NCI-H1092 (cell line): ENCODE results near the gene RPL19.

Source experiments
- DNase-seq: peaks from one replicate; lab custom pipeline; 2025; lab: John Stamatoyannopoulos, UW

Gene RPL19

GRCh38 chr17:39197380-39198185 is 2.5 kb upstream of the RPL19 start, which contains the start of gene CACNB1:
Gene CACNB1, minus strand, starts transcription at chr17:39197669. Its CDS starts 174 bp downstream, at chr17:39197495.
- peak; percentile 56 for DNase-seq

DNA sequence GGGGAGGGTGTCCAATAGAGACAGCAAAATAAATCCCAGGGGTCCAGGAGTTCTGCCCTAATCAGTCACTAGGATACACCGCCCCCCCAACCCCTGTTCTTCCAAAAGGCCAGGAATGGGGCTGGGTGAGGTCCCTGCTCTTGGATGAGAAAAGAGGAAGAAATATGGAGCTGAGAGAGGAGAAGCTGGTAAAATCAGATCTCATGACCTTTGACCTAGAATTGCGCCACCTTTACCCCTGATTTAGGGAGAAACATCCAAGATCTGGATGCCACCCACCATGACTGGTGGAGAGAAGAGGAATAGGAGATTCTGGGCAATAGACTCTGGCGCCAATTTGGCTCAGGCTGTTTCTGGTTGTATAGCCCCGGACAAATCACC is 1.9 kb upstream of the RPL19 start:
- no peak for DNase-seq

GRCh38 chr17:39199820-39200069 is 338 bp upstream of the RPL19 start:
- DNase-seq = peak; percentile 91

DNA sequence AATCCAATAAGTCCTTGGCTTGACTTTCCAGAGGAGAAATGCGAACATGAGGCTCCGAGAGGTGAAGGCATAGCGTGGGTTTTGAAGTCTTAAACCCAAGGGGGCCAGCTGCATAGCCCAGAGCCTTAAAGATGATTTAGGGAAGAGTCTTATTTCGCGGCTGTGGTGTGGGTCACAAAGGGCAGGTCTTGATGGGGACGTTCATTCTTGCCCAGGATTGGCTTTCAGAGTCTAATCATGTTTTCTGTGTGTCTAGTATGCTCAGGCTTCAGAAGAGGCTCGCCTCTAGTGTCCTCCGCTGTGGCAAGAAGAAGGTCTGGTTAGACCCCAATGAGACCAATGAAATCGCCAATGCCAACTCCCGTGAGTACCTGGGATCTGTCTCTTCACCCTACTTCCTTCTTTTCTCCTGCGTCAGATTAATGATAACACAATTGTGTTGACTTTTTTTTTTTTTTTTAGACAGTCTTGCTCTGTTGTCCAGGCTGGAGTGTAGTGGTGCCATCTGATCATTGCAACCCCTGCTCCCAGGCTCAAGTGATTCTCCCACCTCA is 951 bp downstream of the RPL19 start:
- DNase-seq = no peak

GRCh38 chr17:39204245-39204644 is 4.2 kb downstream of the RPL19 start:
- no peak for DNase-seq

DNA sequence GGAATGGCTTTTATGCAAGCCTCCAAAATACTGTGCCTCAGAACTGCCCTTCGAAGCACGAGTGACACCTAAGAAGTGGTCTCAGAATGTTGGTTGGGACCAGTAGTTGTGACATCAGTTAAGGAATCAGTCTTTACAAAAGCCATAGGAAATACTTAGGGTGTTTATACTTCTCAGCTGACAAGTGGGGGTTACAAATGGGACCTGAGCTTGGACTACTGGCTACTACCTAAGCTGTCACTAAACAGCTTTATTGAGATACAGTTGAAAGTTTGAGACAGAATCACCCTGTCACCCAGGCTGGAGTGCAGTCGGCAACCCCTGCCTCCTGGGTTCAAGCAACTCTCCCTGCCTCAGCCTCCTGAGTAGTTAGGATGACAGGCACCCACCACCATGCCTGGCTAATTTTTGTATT is 5.0 kb downstream of the RPL19 start:
- no peak for DNase-seq

DNA sequence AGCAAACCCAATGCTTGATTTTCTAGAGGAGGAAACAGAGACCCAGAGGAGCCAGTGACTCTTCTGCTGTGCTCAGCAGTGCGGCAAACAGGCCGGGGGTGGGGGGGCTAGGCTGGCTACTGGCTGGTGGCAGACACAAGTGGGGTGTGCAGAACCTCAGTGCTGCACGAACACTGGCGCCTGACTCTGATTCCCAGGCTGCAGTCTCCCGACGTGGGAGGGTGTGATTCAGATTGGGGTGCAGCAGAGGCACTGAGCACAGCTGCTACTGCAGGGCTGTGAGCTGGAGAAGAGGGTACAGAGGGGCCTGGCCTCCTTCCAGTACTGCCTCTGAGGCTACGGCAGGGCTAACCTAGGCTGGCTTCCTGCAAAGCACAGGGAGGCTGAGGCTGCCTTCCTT is 8.1 kb downstream of the RPL19 start:
- no peak for DNase-seq

DNA sequence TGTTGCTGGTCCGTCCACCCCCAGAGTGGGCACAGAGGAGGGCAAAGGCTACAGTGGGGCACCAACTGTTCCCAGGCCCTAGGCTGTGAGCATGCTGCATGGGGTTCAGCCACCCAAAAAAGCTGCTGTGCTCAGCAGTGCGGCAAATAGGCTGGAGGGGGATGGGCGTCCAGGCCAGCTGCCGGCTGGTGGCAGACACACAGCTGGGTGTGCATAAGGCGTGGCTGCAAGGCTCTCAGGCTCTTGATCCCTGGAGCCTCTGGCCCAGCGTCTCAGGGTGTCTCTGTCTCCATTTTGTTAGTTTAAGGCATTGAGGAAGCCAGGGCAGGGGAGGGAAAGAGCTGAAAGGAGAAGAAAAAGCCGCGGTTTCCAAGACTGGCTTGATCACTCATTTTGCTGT is 8.8 kb downstream of the RPL19 start:
- DNase-seq = no peak

GRCh38 chr17:39209317-39210092 is 9.4 kb downstream of the RPL19 start:
- no peak for DNase-seq

GRCh38 chr17:39210093-39210434 is 10.0 kb downstream of the RPL19 start:
- DNase-seq = no peak

DNA sequence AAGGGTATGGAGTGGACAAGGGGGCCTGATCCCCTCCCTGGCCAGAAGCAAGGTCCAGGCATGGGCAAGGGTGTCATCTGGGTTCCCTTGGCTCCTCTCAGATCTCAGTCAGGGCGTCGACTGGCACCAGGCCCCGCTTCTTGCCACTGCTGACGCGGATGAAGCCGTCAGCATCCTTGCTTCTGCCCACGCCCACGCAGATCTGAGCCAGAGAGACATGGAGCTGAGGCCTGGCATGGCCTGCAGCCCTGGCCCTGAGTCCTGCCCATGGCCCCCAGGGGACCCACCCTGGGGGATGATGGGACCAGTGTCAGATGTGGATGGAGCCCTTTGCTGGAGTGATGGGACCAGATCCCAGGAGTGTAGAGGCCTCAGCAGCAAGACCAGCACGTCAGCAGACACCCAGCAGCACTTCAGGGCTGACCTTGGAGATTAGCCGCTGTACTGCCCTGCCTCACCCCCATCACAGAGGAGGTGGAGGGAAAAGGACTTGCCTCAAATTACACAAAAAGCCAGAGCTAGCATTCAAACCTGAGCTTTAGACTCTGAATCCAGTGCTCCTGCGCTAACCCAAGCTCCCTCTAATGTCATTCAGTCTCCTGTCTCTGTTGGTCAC is 12.2 kb downstream of the RPL19 start:
- DNase-seq = no peak

DNA sequence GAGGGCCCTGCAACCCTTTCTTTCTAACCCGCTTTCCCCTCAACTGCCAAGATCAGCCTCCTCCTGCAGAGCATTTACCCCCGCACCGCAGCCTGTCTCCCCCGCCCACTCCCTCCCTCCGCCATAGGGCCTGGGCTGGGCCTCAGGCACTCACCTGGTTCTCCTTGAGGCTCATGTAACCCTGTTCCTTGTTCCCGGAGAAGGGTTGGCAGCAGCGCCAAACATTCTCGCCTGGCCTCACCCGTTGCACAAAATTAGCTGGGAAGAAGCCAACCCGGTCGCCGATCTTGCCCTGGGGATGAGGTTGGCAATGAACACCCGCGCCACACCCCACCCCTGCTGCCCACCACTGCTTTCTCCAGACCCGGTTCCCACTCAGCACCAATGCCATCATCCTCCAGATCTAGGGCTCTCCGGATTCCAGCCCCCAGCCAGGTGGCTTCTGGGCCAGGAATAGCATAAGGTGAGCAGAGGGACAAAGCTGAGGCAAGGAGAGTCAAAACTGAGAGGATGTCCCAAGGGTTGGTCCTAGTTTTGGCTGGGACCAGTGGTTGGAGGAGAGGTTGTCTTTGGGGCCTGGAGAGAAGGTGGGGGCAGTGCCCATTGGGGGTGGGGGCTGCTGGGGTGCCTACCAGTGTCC is 12.9 kb downstream of the RPL19 start:
- DNase-seq = no peak

DNA sequence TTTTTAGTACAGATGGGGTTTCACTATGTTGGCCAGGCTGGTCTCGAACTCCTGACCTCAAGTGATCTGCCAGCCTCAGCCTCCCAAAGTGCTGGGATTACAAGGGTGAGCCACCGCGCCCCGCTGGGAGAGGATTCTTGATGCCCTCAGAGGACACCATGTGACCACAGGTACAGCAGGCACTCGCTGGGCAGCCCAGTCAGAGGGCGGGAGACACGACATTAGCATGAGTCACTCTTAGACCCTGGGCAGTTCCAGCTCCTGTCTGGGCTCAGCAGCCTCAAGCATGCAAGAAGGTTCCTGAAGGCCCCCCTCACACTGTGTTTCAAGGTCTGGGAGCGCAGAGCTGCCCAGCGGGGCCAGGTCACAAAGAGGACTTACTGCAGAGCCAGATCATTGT is 13.8 kb downstream of the RPL19 start:
- DNase-seq = no peak

GRCh38 chr17:39217734-39218369 is 17.8 kb downstream of the RPL19 start:
- no peak for DNase-seq

DNA sequence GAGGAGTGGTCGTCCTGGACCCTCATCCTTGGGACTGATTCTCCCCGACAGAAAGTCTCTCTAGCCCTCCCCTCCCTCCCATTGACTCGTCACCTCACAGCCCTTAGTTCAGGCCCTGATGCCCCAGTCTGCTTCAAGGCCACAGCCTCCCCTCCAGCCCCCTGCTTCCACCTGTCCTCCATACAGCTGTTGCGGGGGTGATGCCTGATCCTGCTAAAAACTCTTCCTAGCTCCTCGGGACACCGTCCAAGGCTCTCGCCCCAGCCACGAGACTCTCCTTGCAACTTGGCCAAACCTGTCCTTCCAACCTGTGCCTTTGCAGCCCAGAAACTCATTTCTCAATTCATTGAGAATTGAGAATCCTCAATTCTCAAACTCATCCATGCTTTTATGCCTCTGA is 18.8 kb downstream of the RPL19 start:
- DNase-seq = no peak

DNA sequence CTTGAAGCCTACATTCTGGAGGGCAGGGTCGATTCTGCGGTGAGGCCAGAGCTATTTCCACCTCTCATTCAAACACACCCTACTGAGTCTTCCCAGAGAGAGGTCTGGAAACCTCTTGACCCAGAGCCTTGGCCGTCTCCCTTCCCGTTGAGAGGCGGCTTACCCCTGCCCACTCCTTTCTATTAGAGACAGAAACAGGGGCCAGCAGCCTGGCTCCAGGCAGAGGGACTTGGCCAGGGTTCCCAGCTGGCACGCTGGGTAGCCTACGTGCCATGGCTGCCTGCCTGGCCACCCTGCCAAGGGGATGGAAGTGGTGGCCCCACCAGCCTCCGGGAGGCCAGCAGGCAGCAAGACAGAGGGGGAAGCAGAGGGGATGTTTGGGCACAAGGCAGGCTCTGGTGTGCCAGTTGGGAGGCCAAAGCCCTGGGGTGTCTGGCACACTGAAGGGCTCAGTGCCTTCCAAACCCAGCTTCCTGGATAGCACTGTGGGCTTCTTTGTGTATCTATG is 19.6 kb downstream of the RPL19 start:
- no peak for DNase-seq

- DNase-seq = no peak
Measured at GRCh38 chr17:39221572-39221971, 21.5 kb downstream of the RPL19 start.

- no peak for DNase-seq
Measured at GRCh38 chr17:39222151-39222550, 22.1 kb downstream of the RPL19 start.

GRCh38 chr17:39222866-39223834 is 23.1 kb downstream of the RPL19 start:
- DNase-seq = no peak

- DNase-seq = no peak
Measured at GRCh38 chr17:39223907-39224777, 24.1 kb downstream of the RPL19 start.
